Nephron progenitor cell (in vitro differentiated cells): ENCODE measurements around the gene LDAF1.

Source experiments
- DNase-seq: peaks from one replicate; pipeline ENCODE4 v3.0.0; 2021
- H3K27ac Mint-ChIP-seq: 2 replicates; pipeline ENCODE4 v1.8.0; 2021; ENCODE audit warnings: mild to moderate bottlenecking, moderate library complexity, mixed read lengths
- H3K27me3 Mint-ChIP-seq: 2 replicates; pipeline ENCODE4 v1.8.0; 2021; ENCODE audit warnings: mild to moderate bottlenecking, low read depth, mixed read lengths; ENCODE audit not compliant: poor library complexity
- H3K36me3 Mint-ChIP-seq: 2 replicates; pipeline ENCODE4 v1.8.0; 2021; ENCODE audit warnings: low read depth, mixed read lengths
- H3K4me1 Mint-ChIP-seq: 2 replicates; pipeline ENCODE4 v1.8.0; 2021; ENCODE audit warnings: mixed read lengths
- H3K4me3 Mint-ChIP-seq: 2 replicates; pipeline ENCODE4 v1.8.0; 2021; ENCODE audit warnings: mild to moderate bottlenecking, moderate library complexity, mixed read lengths
- H3K9me3 Mint-ChIP-seq: 2 replicates; pipeline ENCODE4 v1.8.0; 2021; ENCODE audit warnings: mild to moderate bottlenecking, moderate library complexity, mixed read lengths
- TF ChIP-seq, protein P1 (sequence below): fragments of 200-600 bp; sonication (generic); IDR thresholded peaks from 2 replicates; pipeline ENCODE4 v1.5.0; 2021; ENCODE audit warnings: antibody characterized with exemption

The LDAF1 gene

DNA sequence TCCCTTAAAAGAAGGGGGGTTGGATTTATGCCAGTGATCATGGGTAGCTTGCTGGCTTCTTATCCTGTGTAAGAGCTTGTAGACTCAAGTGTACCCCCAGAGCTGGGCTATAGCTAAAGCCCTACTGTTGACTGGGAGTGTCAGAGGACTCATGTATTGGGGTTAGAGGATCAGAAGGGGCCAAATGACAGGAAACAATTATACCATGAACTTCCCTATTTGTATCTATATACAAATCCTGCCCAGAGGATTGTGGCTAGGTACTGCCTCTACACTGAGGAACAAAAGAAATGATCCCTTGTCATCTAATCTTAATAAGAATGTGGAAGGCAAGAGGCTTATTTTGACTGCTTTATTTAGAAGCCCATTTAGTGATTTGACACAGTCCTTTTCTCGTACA is 38.6 kb downstream of the LDAF1 start:
- TF ChIP-seq, protein P1, sequence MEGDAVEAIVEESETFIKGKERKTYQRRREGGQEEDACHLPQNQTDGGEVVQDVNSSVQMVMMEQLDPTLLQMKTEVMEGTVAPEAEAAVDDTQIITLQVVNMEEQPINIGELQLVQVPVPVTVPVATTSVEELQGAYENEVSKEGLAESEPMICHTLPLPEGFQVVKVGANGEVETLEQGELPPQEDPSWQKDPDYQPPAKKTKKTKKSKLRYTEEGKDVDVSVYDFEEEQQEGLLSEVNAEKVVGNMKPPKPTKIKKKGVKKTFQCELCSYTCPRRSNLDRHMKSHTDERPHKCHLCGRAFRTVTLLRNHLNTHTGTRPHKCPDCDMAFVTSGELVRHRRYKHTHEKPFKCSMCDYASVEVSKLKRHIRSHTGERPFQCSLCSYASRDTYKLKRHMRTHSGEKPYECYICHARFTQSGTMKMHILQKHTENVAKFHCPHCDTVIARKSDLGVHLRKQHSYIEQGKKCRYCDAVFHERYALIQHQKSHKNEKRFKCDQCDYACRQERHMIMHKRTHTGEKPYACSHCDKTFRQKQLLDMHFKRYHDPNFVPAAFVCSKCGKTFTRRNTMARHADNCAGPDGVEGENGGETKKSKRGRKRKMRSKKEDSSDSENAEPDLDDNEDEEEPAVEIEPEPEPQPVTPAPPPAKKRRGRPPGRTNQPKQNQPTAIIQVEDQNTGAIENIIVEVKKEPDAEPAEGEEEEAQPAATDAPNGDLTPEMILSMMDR: no peak
- peaks cover 3% of the 10 kb centered on the region for H3K9me3 Mint-ChIP-seq
- H3K36me3 Mint-ChIP-seq: no peaks in the 10 kb centered on the region
- H3K4me1 Mint-ChIP-seq: peaks cover 7% of the 10 kb centered on the region
- no peak overlapping the region for H3K27ac Mint-ChIP-seq
- peaks cover 34% of the 10 kb centered on the region for H3K27me3 Mint-ChIP-seq
- no peak overlapping the region for H3K4me3 Mint-ChIP-seq
- DNase-seq: no peak

DNA sequence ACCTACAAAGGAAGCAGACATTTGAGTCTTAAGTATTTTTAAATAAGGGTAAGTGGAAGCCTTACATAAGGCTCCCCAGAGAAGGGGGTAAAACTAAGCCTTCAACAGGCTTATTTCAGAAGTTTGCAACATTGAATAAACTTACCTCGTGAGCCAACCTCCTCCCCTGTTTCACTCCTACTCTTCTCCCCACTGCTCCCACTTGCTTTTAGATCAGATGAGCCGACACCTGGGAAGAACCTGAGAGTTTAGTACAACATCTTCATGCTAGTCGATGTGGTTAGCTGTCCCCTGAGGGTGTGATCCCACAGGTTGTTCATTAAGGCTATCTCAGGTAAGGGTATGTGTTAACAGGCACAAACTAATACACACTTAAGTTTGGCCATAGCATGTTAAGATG is 39.1 kb downstream of the LDAF1 start:
- peaks cover 12% of the 10 kb centered on the region for H3K4me1 Mint-ChIP-seq
- no peak for DNase-seq
- TF ChIP-seq, protein P1: no peak
- no peaks in the 10 kb centered on the region for H3K9me3 Mint-ChIP-seq
- peaks cover 39% of the 10 kb centered on the region for H3K27me3 Mint-ChIP-seq
- H3K36me3 Mint-ChIP-seq: no peaks in the 10 kb centered on the region
- H3K4me3 Mint-ChIP-seq: no peak overlapping the region
- peak overlapping the region; percentile 54 for H3K27ac Mint-ChIP-seq

DNA sequence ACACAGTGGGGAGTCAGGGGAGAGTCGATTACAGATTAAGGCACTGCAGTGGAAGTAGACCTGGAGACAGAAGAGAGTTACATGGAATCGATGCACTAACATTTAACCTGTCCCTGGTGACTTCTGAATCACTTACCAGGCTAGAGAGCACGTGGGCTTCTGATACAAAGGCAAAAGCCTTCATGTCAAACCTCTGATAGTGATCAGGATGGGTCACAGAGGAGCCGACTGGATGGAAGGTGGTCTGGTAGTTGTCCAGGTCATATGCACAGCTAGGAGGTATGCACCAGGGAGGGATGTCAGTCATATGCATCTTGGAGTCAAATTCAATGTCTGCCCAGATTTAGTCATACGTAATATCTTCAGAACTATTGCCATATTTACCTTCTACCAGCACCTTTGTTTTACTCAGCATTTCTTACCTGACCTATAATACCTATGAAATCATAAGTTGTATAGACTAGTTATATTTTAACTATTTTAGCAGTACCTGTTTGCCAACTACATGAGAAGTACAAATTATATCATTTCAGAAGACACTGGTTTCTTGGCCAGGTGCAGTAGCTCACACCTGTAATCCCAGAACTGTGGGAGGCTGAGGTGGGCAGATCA is 41.2 kb downstream of the LDAF1 start:
- no peak overlapping the region for H3K4me3 Mint-ChIP-seq
- H3K36me3 Mint-ChIP-seq: no peaks in the 10 kb centered on the region
- no peak for DNase-seq
- peaks cover 39% of the 10 kb centered on the region for H3K27me3 Mint-ChIP-seq
- H3K4me1 Mint-ChIP-seq: peaks cover 22% of the 10 kb centered on the region
- TF ChIP-seq, protein P1: no peak
- no peak overlapping the region for H3K27ac Mint-ChIP-seq
- H3K9me3 Mint-ChIP-seq: no peaks in the 10 kb centered on the region

DNA sequence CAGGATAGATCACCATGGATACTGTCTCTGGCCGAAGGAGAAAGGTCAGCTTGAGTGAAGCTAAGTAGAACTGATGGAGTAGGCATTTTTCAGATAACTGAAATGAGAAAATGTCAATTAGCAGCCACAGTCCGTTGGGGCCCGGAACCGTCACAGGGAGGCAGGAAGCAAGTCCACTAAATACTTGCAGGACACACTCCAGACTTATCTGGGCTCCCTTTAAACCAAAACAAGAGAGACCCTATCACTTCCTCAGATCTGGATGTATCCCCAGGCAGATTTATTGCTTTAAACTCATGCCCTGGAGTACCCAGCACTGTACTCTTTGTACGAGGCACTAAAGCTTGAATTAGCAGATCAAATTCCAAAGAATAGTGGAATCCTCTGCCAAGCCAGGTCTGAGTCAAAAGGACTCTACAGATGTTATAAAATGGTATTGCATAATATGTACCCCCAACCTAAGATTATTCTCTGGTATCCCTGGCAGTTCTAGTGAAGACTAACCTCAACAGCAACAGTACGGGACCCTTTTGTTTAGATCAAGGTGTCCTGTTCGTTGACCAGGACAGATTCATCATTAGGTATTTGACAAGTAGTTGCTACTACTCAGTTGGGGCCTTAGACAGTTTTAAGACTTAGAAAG is 44.8 kb downstream of the LDAF1 start:
- no peak for DNase-seq
- H3K36me3 Mint-ChIP-seq: no peaks in the 10 kb centered on the region
- peaks cover 23% of the 10 kb centered on the region for H3K27me3 Mint-ChIP-seq
- no peak overlapping the region for H3K4me3 Mint-ChIP-seq
- H3K9me3 Mint-ChIP-seq: no peaks in the 10 kb centered on the region
- TF ChIP-seq, protein P1: no peak
- peaks cover 20% of the 10 kb centered on the region for H3K4me1 Mint-ChIP-seq
- H3K27ac Mint-ChIP-seq: no peak overlapping the region

DNA sequence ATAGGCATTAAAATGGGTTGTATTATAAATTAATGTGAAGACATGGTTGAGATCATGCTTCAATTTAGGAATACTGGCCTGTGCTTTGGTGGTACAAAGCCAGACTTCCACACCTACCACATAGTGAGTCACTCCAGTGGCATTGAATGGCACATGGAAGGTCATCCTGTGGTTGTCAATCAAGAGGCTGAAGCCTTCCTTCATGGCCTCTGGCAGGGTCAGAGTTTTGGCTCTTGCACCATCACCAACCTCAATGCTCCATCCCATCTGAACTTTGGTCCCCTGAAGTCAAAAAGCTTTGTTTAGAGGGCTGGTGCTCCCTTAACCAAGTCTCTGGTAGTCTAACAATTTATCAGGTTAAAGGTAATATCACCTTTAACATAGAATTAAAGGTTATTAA is 46.8 kb downstream of the LDAF1 start:
- H3K36me3 Mint-ChIP-seq: no peaks in the 10 kb centered on the region
- no peak overlapping the region for H3K4me3 Mint-ChIP-seq
- H3K27ac Mint-ChIP-seq: no peak overlapping the region
- peaks cover 32% of the 10 kb centered on the region for H3K27me3 Mint-ChIP-seq
- no peaks in the 10 kb centered on the region for H3K9me3 Mint-ChIP-seq
- DNase-seq: no peak
- TF ChIP-seq, protein P1: no peak
- peaks cover 20% of the 10 kb centered on the region for H3K4me1 Mint-ChIP-seq

DNA sequence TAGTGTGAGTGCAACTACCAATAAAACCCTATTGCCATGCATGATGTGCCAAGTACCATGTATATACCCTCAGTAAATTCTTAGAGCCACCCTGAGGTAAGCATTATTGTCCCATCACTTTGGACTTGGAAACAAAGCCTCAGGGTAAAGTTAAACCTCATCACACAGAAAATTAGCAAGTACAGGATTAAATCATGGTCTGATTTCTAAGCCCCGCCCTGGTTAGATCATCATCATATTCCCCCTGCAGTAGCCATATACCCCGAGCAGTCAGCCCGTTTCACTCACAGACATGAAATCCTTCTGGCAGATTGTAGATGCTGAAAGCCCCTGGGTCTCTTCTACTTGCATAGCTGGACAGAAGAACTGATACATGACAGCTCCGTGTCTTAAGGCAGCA is 48.1 kb downstream of the LDAF1 start:
- H3K27me3 Mint-ChIP-seq: peaks cover 26% of the 10 kb centered on the region
- H3K27ac Mint-ChIP-seq: no peak overlapping the region
- H3K36me3 Mint-ChIP-seq: no peaks in the 10 kb centered on the region
- peaks cover 20% of the 10 kb centered on the region for H3K4me1 Mint-ChIP-seq
- no peak for DNase-seq
- no peak overlapping the region for H3K4me3 Mint-ChIP-seq
- TF ChIP-seq, protein P1: no peak
- no peaks in the 10 kb centered on the region for H3K9me3 Mint-ChIP-seq
